ENCODE results near the gene CERS4.

Gene CERS4

GRCh38 chr19:8302734-8303133 lies 93.6 kb downstream of the CERS4 start:
- peaks cover 32% of the 10 kb centered on the region for H3K36me3 ChIP-seq (ENCODE audit: control insufficient read depth, low read length)
- no peak overlapping the region for H3K4me2 ChIP-seq (ENCODE audit: low read length)
- H3K27ac ChIP-seq (ENCODE audit: low read depth, low read length), result no peak overlapping the region
- no peak overlapping the region for H3K4me3 ChIP-seq (ENCODE audit: low read length)
- H3K79me2 ChIP-seq (ENCODE audit: control insufficient read depth, low read length), result peaks cover 31% of the 10 kb centered on the region
- 0 out of 2 replicates have a peak, but pooled peaks cover 5% of the 10 kb centered on the region for H4K20me1 ChIP-seq (ENCODE audit: control insufficient read depth, insufficient read depth, low read depth, low read length)
- H3K9me3 ChIP-seq (ENCODE audit: control insufficient read depth, insufficient read depth, low read length), result no peaks in the 10 kb centered on the region
- peaks cover 21% of the 10 kb centered on the region for H3K4me1 ChIP-seq (ENCODE audit: control insufficient read depth, low read length)
- no peaks in the 10 kb centered on the region for H3K9me2 ChIP-seq (replicated peaks; ENCODE audit: control insufficient read depth, low read length)
- no peaks in the 10 kb centered on the region for H3K27me3 ChIP-seq (ENCODE audit: control insufficient read depth, low read length)
- H3F3A ChIP-seq (ENCODE audit: control insufficient read depth, insufficient read depth), result no peaks in the 10 kb centered on the region
- TF ChIP-seq EZH2phosphoT487 (IDR thresholded peaks at IDR 0.05; ENCODE audit: borderline replicate concordance, low read length), result no peak
- TF ChIP-seq CTCF (IDR thresholded peaks at IDR 0.05; ENCODE audit: low read depth, low read length, poor library complexity, severe bottlenecking), result no peak

- H3K27me3 ChIP-seq (ENCODE audit: control insufficient read depth, low read length), result no peaks in the 10 kb centered on the region
- peaks cover 35% of the 10 kb centered on the region for H3K79me2 ChIP-seq (ENCODE audit: control insufficient read depth, low read length)
- H3K9me3 ChIP-seq (ENCODE audit: control insufficient read depth, insufficient read depth, low read length), result no peaks in the 10 kb centered on the region
- no peaks in the 10 kb centered on the region for H3F3A ChIP-seq (ENCODE audit: control insufficient read depth, insufficient read depth)
- H3K4me3 ChIP-seq (ENCODE audit: low read length), result no peak overlapping the region
- no peak overlapping the region for H3K27ac ChIP-seq (ENCODE audit: low read depth, low read length)
- H3K4me2 ChIP-seq (ENCODE audit: low read length), result no peak overlapping the region
- no peaks in the 10 kb centered on the region for H3K9me2 ChIP-seq (replicated peaks; ENCODE audit: control insufficient read depth, low read length)
- H3K4me1 ChIP-seq (ENCODE audit: control insufficient read depth, low read length), result peaks cover 26% of the 10 kb centered on the region
- 0 out of 2 replicates have a peak, but pooled peaks cover 5% of the 10 kb centered on the region for H4K20me1 ChIP-seq (ENCODE audit: control insufficient read depth, insufficient read depth, low read depth, low read length)
- no peak for TF ChIP-seq CTCF (IDR thresholded peaks at IDR 0.05; ENCODE audit: low read depth, low read length, poor library complexity, severe bottlenecking)
- TF ChIP-seq EZH2phosphoT487 (IDR thresholded peaks at IDR 0.05; ENCODE audit: borderline replicate concordance, low read length), result no peak
- H3K36me3 ChIP-seq (ENCODE audit: control insufficient read depth, low read length), result peaks cover 38% of the 10 kb centered on the region
These were observed 95.9 kb downstream of the CERS4 start for GRCh38 chr19:8304841-8305621.

- Histone ChIP-seq H3K9me3 (ENCODE audit: control insufficient read depth, insufficient read depth, low read length) (no peaks in the 10 kb centered on the region), H3K4me3 (ENCODE audit: low read length) (no peak overlapping the region), H3K79me2 (ENCODE audit: control insufficient read depth, low read length) (peaks cover 35% of the 10 kb centered on the region), H4K20me1 (ENCODE audit: control insufficient read depth, insufficient read depth, low read depth, low read length) (0 out of 2 replicates have a peak, but pooled peaks cover 5% of the 10 kb centered on the region), H3K27me3 (ENCODE audit: control insufficient read depth, low read length) (no peaks in the 10 kb centered on the region), H3K9me2 (replicated peaks; ENCODE audit: control insufficient read depth, low read length) (no peaks in the 10 kb centered on the region), H3K36me3 (ENCODE audit: control insufficient read depth, low read length) (peaks cover 39% of the 10 kb centered on the region), H3F3A (ENCODE audit: control insufficient read depth, insufficient read depth) (no peaks in the 10 kb centered on the region), H3K27ac (ENCODE audit: low read depth, low read length) (no peak overlapping the region), H3K4me2 (ENCODE audit: low read length) (no peak overlapping the region), H3K4me1 (ENCODE audit: control insufficient read depth, low read length) (peaks cover 26% of the 10 kb centered on the region)
- no peak for TF ChIP-seq CTCF (IDR thresholded peaks at IDR 0.05; ENCODE audit: low read depth, low read length, poor library complexity, severe bottlenecking)
- no peak for TF ChIP-seq EZH2phosphoT487 (IDR thresholded peaks at IDR 0.05; ENCODE audit: borderline replicate concordance, low read length)
These were observed 96.6 kb downstream of the CERS4 start for GRCh38 chr19:8305798-8306197.

Measured in DOHH2 (cell line).